ENCODE results near the gene PRKAR1B.

DNA sequence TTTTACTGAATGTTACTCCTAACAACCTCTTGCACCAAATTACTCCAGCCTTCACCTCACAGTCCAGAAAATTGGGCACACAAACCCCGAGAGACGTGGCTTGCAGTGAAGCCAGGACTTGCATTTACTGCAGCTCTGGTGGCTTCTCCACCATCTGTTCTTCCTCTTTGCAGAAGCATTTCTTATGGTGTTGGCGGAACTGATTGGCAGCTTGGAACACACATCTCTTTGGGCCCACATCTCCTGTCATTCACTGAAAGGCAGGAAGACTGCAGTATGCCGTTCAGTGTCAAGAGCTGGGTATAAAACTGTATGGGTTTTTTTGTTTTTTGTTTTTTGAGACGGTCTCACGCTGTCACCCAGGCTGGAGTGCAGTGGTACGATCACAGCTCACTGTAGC, 38.3 kb upstream of the PRKAR1B start:
- TF ChIP-seq, protein P1, sequence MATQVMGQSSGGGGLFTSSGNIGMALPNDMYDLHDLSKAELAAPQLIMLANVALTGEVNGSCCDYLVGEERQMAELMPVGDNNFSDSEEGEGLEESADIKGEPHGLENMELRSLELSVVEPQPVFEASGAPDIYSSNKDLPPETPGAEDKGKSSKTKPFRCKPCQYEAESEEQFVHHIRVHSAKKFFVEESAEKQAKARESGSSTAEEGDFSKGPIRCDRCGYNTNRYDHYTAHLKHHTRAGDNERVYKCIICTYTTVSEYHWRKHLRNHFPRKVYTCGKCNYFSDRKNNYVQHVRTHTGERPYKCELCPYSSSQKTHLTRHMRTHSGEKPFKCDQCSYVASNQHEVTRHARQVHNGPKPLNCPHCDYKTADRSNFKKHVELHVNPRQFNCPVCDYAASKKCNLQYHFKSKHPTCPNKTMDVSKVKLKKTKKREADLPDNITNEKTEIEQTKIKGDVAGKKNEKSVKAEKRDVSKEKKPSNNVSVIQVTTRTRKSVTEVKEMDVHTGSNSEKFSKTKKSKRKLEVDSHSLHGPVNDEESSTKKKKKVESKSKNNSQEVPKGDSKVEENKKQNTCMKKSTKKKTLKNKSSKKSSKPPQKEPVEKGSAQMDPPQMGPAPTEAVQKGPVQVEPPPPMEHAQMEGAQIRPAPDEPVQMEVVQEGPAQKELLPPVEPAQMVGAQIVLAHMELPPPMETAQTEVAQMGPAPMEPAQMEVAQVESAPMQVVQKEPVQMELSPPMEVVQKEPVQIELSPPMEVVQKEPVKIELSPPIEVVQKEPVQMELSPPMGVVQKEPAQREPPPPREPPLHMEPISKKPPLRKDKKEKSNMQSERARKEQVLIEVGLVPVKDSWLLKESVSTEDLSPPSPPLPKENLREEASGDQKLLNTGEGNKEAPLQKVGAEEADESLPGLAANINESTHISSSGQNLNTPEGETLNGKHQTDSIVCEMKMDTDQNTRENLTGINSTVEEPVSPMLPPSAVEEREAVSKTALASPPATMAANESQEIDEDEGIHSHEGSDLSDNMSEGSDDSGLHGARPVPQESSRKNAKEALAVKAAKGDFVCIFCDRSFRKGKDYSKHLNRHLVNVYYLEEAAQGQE (IDR thresholded peaks at IDR 0.05; ENCODE audit: low read depth): no peak
- TF ChIP-seq TCF12 (IDR thresholded peaks at IDR 0.05; ENCODE audit: low read depth) (no peak), TAF1 (IDR thresholded peaks at IDR 0.05; ENCODE audit: low read depth) (no peak), CREB1 (IDR thresholded peaks at IDR 0.05; ENCODE audit: low read depth) (no peak)
